Kidney (tissue), 14 donors: ENCODE results near the gene ANXA1. TPM values are rescaled to one million over a fixed set of nuclear protein-coding genes. Genes with fewer than 3 reads are reported as not detected.
A peak's percentile ranks its signal among the peaks of the same experiment; 100 is the strongest.
"Not testable (repeated sequence)": the region's sequence is repeated elsewhere in the genome, so short reads cannot be mapped to it uniquely, and the experiment has no call there.

Experiments used
- DNase-seq, 5 donors: peaks; one replicate each; pipeline ENCODE4 v3.0.0-alpha.2; 2013 to 2020
- FAIRE-seq: peaks from 2 replicates; lab custom pipeline; 2012; peaks lifted over from hg19 to GRCh38; lab: Jason Lieb, UNC
- H3K27ac ChIP-seq, 2 donors: one replicate each; pipeline ENCODE4 v1.7.0; 2013; ENCODE audit warnings: low read depth in 2 of 2, low read length in 2 of 2, inconsistent platforms in 1 of 2
- H3K27me3 ChIP-seq: one replicate; pipeline ENCODE4 v1.7.1; 2013; ENCODE audit warnings: low read length, inconsistent platforms; ENCODE audit not compliant: control insufficient read depth, insufficient read depth
- H3K36me3 ChIP-seq, 3 donors: one replicate each; pipeline versions ENCODE4 v1.7.0 to v1.7.1; 2013; ENCODE audit warnings: low read length in 3 of 3, control low read depth in 1 of 3, inconsistent platforms in 1 of 3; ENCODE audit not compliant: insufficient read depth in 3 of 3, control insufficient read depth in 2 of 3
- H3K4me1 ChIP-seq, 3 donors: one replicate each; pipeline versions ENCODE4 v1.7.0 to v1.7.1; 2013; ENCODE audit warnings: low read length in 3 of 3, inconsistent platforms in 1 of 3, low read depth in 1 of 3; ENCODE audit not compliant: control insufficient read depth in 2 of 3, insufficient read depth in 2 of 3
- H3K4me3 ChIP-seq, 3 donors: one replicate each; pipeline versions ENCODE4 v1.7.0 to v1.8.1; 2013; ENCODE audit warnings: low read length in 3 of 3, control low read depth in 1 of 3, inconsistent platforms in 1 of 3
- H3K9ac ChIP-seq, 3 donors: one replicate each; pipeline versions ENCODE4 v1.7.0 to v1.7.1; 2013; ENCODE audit warnings: low read length in 3 of 3, control low read depth in 1 of 3, inconsistent platforms in 1 of 3
- H3K9me3 ChIP-seq, 3 donors: one replicate each; pipeline versions ENCODE4 v1.7.0 to v1.7.1; 2013; ENCODE audit warnings: low read length in 3 of 3, control low read depth in 1 of 3, inconsistent platforms in 1 of 3; ENCODE audit not compliant: control insufficient read depth in 2 of 3, insufficient read depth in 1 of 3
- intact Hi-C: fragments of 100-400 bp; cut with DNase I; formaldehyde crosslinking; loops from one replicate; pipeline ENCODE4 v1.11.1; 2022
- polyA plus RNA-seq: library from polyadenylated mRNA; stranded (reverse); fragments of 350-450 nt; fragmentation: Illumina TruSeq; extraction: RNeasy Lipid Tissue Mini Kit (QIAGEN cat#74804); gene quantifications from one replicate; pipeline ENCODE4 v1.2.3, GENCODE V29; 2014; ENCODE audit warnings: low read depth, low replicate concordance; ENCODE audit not compliant: insufficient read depth
- total RNA-seq: library from RNA; stranded (reverse); fragmentation: NEBNext Ultra II Directional; extraction: Animal tissue kit (Norgen Biotek cat#: 25700); gene quantifications from one replicate; pipeline ENCODE4 v1.2.1, GENCODE V29; 2021
- TF ChIP-seq, protein P1 (sequence below): IDR thresholded peaks from 3 replicates; pipeline ENCODE4 v1.5.1; 2012; ENCODE audit warnings: mild to moderate bottlenecking, moderate library complexity, borderline replicate concordance; ENCODE audit not compliant: insufficient read depth; ENCODE audit errors: extremely low read depth
- donor health status: control.
- donor health status: control.
- donor health status: control.
- donor health status: control.
- donor health status: control.
- donor health status: DM: yes; HTN: yes; CAD: no.
- donor health status: Normal renal cell carcinoma (clear cell type).

The ANXA1 gene
- total and polyA plus RNA-seq, 2 donors from 2014 or later, result 65.2 to 250 TPM

DNA sequence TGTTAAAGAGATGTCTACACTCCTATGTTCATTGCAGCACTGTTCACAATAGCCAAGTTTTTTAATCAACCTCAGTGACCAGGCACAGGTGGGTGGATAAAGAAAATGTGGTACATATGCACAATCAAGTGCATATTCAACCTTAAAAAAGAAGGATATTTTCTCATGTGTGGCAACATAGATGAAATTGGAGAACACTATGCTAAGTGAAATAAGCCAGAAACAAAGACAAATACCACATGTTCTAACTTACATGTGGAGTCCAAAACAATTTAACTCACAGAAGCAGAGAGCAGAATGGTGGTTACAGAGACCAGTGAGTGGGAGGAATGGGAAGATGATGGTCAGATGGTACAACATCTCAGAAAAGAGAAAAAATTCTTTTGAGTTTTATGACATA lies 31.8 kb downstream of the ANXA1 start:
- Histone ChIP-seq H3K27me3 (no peaks in the 10 kb centered on the region), H3K4me3 (no peak overlapping the region), H3K4me1 (peaks cover 0 to 4% (median 0%) of the 10 kb centered on the region in 3 donors), H3K27ac (no peak overlapping the region), H3K36me3 (no peaks in the 10 kb centered on the region), H3K9me3 (no peaks in the 10 kb centered on the region), H3K9ac (no peak overlapping the region)
- FAIRE-seq, result no peak
- intact Hi-C loops, result loop anchor here (5.0 kb wide), 1 partner anchor 76 kb away; no protein-coding TSS in a partner anchor
- TF ChIP-seq, protein P1, sequence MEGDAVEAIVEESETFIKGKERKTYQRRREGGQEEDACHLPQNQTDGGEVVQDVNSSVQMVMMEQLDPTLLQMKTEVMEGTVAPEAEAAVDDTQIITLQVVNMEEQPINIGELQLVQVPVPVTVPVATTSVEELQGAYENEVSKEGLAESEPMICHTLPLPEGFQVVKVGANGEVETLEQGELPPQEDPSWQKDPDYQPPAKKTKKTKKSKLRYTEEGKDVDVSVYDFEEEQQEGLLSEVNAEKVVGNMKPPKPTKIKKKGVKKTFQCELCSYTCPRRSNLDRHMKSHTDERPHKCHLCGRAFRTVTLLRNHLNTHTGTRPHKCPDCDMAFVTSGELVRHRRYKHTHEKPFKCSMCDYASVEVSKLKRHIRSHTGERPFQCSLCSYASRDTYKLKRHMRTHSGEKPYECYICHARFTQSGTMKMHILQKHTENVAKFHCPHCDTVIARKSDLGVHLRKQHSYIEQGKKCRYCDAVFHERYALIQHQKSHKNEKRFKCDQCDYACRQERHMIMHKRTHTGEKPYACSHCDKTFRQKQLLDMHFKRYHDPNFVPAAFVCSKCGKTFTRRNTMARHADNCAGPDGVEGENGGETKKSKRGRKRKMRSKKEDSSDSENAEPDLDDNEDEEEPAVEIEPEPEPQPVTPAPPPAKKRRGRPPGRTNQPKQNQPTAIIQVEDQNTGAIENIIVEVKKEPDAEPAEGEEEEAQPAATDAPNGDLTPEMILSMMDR, result no peak
- no peak for DNase-seq

DNA sequence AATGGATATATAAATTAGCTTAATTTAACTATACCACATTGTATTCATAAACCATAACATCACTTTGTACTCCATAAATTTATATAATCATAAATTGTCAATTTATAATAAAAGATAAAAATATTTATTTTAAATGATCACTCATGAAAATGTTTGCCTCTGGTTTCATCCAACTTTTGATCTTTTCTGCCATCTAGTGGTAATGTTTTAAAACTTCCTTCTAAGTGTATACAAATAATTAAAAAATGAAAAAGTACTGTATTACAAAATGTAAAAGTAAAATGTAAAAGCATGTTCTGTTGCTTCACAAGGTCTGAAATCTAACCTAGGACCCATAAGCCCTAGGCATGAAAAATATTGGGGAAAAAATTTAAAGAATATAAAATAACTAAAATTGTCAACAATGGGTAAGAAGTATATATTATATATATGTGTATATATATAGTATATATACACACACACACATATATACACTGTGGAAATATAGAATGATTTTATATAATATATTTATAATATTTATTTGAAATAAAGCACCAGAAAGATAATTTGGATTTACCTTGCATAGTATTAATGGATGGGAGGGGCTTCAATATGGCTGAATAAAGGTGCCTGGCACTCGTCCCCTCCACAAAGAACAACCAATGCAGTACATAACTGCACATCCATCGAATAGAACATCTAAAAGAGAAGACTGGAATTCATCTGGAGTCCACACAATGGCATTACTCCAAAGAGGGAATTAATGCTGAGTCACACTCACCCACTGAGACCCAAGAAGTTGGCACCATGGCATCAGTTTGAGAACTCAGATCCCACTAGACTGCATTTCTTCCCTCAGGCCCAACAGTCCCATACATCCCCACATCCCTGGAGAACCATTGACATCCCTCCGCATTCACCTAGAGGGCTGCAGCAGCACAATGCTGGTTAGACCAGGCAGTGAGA lies 32.5 kb downstream of the ANXA1 start:
- TF ChIP-seq, protein P1, result peak; percentile 38
- intact Hi-C loops, result loop anchor here (5.0 kb wide), 1 partner anchor 77 kb away; no protein-coding TSS in a partner anchor
- Histone ChIP-seq H3K27me3 (no peaks in the 10 kb centered on the region), H3K4me1 (peaks cover 0 to 4% (median 0%) of the 10 kb centered on the region in 3 donors), H3K36me3 (no peaks in the 10 kb centered on the region), H3K9ac (no peak overlapping the region), H3K9me3 (no peaks in the 10 kb centered on the region), H3K4me3 (no peak overlapping the region), H3K27ac (no peak overlapping the region)
- DNase-seq, result peak in 2 of 5 donors; percentile 34 to 69
- peak; percentile 99 for FAIRE-seq

DNA sequence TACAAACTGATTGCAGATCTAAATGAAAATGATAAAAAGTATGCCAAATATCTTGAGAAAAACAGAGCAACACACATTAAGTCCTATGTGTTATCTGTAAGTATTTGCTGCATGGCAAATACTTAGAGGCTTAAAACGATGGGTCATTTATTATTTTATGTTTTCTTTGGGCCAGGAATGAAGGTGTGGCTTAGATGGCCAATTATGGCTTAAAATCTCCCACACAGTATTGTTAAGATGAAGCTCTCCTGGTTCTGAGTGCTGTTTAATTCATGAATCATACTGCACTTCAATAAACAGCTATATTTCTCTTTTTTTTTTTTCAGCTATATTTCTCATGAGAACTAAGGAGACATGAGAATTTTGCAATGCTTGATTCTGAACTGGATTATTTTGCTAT lies 39.4 kb downstream of the ANXA1 start:
- H3K4me3 ChIP-seq, intact Hi-C loops, FAIRE-seq, H3K27me3 ChIP-seq, DNase-seq, H3K9me3 ChIP-seq, H3K36me3 ChIP-seq, H3K9ac ChIP-seq, H3K27ac ChIP-seq, H3K4me1 ChIP-seq: not testable (repeated sequence)

DNA sequence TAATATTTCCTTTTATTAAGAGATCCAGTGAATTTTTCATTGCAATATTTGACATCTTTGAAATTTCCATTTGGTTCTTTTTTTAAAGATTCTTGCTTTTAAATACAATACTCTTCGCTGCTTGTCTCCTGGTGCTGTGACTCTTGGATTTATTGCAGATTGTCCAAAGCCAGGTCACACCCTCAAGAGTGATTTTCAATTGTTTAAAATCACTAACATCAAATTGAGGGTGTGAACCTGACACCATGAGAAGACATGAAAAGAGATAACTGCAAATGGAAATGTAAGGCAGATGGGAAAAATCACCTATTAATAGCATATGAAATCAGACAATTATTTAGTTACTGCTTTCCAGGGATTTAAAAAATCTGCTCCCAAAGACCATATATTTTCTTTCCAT lies 42.6 kb downstream of the ANXA1 start:
- H3K9ac ChIP-seq, result no peak overlapping the region
- no peaks in the 10 kb centered on the region for H3K9me3 ChIP-seq
- no peaks in the 10 kb centered on the region for H3K27me3 ChIP-seq
- H3K4me1 ChIP-seq, result no peaks in the 10 kb centered on the region
- intact Hi-C loops, result no loop called here
- H3K27ac ChIP-seq, result no peak overlapping the region
- H3K4me3 ChIP-seq, result no peak overlapping the region
- TF ChIP-seq, protein P1, result no peak
- FAIRE-seq (no peak), DNase-seq (no peak)
- no peaks in the 10 kb centered on the region for H3K36me3 ChIP-seq
